NCI-H187 treated with DMSO at 0.1 percent for 48 hours (cell line): ENCODE measurements around the gene PCBP1.
"Not testable (repeated sequence)": the region's sequence is repeated elsewhere in the genome, so short reads cannot be mapped to it uniquely, and the experiment has no call there.

Experiments
- DNase-seq: peaks from one replicate; lab custom pipeline; 2025; lab: John Stamatoyannopoulos, UW

The PCBP1 gene

DNA sequence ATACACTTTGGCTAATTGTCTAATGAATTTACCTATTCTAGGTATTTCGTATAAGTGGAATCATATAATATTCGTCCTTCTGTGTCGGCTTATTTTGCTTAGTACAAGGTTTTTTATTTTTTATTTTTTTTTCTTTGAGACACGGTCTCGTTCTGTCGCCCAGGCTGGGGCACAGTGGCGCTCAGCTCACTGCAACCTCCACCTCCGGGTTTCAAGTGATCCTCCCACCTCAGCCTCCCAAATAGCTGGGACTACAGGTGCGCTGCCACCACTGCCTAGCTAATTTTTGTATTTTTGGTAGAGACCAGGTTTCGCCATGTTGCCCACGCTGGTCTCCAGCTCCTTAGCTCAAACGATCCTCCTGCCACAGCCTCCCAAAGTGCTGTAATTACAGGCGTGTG lies 38.2 kb downstream of the PCBP1 start:
- DNase-seq = no peak

DNA sequence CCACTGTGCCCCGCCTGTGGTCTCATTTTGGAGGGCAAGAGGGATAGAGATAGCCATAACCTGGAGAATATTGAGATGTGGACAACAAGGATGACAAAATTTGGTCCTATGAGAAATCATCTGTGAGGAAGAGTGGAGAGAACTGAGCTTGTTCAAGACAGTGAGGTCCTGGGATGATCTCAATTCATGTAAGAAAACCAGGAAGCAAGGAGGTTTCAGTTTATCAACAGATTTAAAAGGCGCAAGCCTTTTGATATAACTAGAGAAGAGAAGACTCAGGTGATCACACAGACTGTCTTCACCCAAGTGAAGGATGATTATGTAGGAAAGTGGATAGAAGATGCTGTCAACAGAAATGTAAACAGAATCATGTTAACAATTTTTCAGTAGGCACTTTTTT lies 39.1 kb downstream of the PCBP1 start:
- DNase-seq = no peak

DNA sequence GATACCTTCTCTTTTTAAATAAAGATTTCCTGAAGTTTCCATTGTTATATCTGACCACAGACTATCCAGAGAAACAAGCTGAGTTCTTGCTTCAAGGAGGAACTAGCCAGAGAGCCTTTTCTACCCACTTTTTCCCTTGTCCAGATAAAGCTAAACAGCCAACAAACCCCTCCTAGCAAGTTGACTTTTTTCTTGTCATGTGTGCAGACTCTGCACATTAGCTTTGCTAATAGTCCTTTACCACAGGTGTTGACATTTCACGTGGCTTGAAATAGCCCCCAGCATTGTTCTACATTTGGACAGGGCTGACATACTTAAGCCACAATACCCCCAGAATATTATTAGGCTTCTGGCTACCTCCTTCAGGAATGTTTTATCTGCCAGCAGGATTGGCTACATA lies 40.7 kb downstream of the PCBP1 start:
- no peak for DNase-seq

DNA sequence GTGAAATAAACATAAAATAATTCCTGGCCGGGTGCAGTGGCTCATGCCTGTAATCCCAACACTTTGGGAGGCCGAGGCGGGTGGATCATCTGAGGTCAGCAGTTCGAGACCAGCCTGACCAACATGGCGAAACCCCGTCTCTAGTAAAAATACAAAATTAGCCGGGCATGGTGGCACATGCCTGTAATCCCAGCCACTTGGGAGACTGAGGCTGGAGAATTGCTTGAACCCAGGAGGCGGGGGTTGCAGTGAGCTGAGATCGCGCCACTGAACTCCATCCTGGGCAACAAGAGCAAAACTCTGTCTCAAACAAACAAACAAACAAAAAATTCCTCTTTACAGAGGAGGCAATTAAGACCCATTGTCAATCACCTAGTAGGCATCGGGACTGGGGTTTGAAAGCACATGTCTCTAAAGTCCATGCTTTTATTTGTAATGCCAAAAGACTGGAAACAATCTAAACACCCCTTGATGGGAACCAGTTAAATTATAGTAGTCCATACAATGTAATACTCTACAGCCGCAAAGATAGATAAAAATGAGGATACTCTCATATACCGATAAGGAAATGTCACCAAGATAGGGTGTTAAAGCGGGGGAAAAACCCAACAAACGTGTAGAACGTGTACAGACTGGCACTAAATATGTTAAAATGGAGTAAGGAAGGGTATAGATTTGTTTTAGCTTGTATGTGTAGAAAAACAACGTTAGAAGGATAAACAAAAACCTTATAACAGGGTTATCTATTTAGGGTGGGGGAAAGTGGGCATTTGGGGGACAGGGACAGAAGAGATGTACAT lies 44.3 kb downstream of the PCBP1 start:
- not testable (repeated sequence) for DNase-seq

DNA sequence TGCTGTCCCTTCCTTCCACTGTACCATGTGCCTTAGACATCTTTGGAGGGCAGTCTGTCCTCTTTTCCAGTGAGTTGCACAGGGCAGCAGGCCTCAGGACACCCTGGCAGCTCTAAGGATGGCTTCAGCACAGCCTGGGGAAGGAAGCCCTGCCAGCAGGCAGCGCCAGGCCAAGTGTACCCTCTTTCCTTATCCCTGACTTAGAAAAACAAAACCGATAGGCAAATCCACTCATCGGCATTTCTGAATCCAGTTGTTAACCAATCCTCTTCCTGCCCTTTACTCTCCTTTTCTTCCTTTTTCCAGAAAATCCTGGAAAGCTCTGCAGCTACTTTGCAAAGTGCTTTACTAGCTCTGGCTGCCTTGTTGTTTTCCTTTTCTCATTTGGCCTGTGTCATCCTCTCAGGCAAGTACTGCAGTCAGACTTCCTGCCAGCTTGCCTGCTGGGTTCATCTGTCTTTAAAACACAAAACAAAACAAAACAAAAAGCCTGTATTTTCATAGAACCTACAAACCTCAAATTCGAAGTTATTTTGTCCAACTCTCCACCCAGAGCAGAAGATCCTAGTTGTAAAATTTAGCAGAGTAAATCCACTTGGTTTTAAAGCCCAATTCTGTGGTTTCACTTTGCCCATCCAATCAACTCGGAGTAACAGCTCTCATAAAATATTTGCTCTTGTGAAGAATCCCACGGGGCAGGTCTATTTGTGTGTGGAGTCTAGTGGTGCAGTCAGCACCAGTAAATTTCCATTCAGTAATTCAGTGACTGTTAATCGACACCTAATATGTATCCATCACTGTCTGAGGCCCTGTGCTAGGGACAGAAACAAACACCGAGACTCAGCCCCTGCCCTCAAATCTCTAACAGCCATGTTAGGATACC lies 45.2 kb downstream of the PCBP1 start:
- DNase-seq = peak; percentile 62

DNA sequence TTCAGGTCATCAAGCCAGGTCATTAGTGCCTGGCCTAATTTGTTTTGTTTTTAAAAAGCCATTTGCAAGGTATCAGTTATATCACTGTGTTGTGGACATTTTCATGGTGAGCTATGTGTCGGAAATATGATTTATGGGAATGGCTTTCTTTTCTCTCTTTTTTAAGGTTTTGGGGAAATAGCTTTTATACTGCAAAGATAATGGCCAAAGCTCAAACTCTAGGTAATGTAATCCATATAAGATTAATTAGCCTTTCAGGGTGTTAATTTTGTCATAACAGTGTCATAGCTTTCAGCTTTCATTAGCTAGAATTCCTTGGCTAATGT lies 45.8 kb downstream of the PCBP1 start:
- no peak for DNase-seq

DNA sequence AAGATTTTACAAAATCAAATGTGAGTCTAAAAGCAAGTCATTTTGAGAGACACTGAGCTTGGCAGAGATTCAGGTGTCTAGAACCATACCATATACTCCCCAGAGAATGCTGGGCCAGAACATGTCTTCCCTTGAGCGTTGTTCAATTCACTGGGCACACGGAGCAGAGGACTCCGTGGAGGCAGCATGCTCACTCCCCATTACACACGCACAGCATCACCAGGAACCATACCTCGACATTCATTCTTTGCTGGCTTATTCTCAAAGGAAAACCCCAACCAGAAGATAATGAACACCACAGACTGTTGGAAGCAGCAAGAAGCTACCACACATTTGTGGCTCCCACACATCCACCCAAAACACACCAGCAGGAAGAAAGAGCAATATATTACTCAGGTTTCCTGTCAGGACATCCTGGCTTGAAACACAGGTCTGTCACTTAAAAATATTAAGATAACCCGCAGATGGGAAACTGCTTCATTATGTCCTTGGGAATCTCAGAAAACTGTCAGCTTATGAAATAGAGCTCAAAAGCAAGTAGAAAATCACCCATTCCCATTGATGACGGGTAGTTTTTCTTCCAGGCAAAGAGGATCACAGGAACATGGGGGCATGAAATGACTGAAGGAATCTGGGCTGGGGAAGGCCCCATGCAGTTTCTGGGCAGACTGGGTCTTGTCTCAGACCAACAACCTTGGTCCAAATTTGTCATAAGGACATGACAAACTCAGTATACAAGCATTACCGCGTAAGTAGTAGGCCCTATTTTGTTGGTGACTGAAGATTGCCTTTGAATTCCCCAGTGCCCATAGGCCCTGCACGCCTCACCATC lies 46.4 kb downstream of the PCBP1 start:
- no peak for DNase-seq

DNA sequence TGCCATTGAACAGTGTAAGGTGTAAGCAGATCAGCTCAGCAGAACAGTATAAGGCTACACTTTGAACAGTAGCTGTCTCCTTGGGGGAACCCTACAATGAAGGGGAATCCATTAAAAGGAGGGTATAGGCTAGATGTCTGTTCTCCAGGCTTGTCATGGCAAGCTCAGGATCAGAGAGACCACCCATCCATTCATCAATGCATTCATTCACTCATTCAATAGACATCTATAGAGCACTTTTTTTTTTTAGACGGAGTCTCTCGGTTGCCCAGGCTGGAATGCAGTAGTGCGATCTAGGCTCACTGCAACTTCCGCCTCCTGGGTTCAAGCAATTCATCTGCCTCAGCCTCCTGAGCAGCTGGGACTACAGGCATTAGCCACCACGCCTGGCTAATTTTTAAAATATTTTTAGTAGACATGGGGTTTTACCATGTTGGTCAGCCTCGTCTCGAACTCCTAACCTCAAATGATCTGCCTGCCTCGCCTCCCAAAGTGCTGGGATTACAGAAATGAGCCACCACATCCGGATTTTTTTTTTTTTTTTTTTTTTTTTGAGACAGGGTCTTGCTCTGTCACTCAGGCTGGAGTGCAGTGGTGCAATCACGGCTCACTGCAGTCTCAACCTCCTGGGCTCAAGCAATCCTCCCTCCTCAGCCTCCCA lies 47.2 kb downstream of the PCBP1 start:
- not testable (repeated sequence) for DNase-seq
